Osteoblast (primary cell): ENCODE measurements around the gene ELMO1. TPM values are rescaled to one million over a fixed set of nuclear protein-coding genes. Genes with fewer than 3 reads are reported as not detected.

Experiments
- DNase-seq: peaks from one replicate; pipeline ENCODE4 v3.0.0; 2011; ENCODE audit warnings: low spot score, mixed read lengths; ENCODE audit not compliant: insufficient read length; ENCODE audit errors: missing footprints
- H2AFZ ChIP-seq: 2 replicates; pipeline ENCODE4 v1.6.0; 2011; ENCODE audit warnings: mild to moderate bottlenecking, low read length
- H3K27ac ChIP-seq: 2 replicates; pipeline ENCODE4 v1.5.1; 2011; ENCODE audit warnings: mild to moderate bottlenecking, low read depth, low read length, moderate library complexity
- H3K27me3 ChIP-seq: 2 replicates; pipeline ENCODE4 v1.6.0; 2012; ENCODE audit warnings: mild to moderate bottlenecking, control low read depth, inconsistent platforms, low read length, moderate library complexity; ENCODE audit not compliant: insufficient read depth
- H3K36me3 ChIP-seq: 2 replicates; pipeline ENCODE4 v1.5.1; 2011; ENCODE audit warnings: mild to moderate bottlenecking, low read length, control low read depth, moderate library complexity; ENCODE audit not compliant: insufficient read depth
- H3K4me1 ChIP-seq: 2 replicates; pipeline ENCODE4 v1.5.1; 2011; ENCODE audit warnings: mild to moderate bottlenecking, low read length, control low read depth, moderate library complexity; ENCODE audit not compliant: insufficient read depth
- H3K4me2 ChIP-seq: 2 replicates; pipeline ENCODE4 v1.6.0; 2011; ENCODE audit warnings: mild to moderate bottlenecking, low read length; ENCODE audit not compliant: insufficient read depth
- H3K4me3 ChIP-seq: fragments of 200-600 bp; sonication (generic); 3 replicates; pipeline ENCODE4 v1.5.1; 2012; ENCODE audit warnings: mild to moderate bottlenecking, low read length, inconsistent platforms; ENCODE audit not compliant: insufficient read depth
- H3K79me2 ChIP-seq: 2 replicates; pipeline ENCODE4 v1.6.0; 2012; ENCODE audit warnings: mild to moderate bottlenecking, low read length, control low read depth, inconsistent platforms; ENCODE audit not compliant: insufficient read depth
- H3K9me3 ChIP-seq: 2 replicates; pipeline ENCODE4 v1.5.1; 2011; ENCODE audit warnings: low read depth, low read length, control low read depth
- H4K20me1 ChIP-seq: 2 replicates; pipeline ENCODE4 v1.6.0; 2012; ENCODE audit warnings: mild to moderate bottlenecking, low read length, control low read depth; ENCODE audit not compliant: insufficient read depth
- CTCF ChIP-seq: IDR thresholded peaks from 2 replicates; pipeline ENCODE4 v1.5.1; 2011; ENCODE audit warnings: mild to moderate bottlenecking, low read depth, low read length, moderate library complexity; ENCODE audit errors: extremely low read depth
- total RNA-seq: library from RNA; depleted of rRNA; stranded (reverse); fragments of >200 nt; gene quantifications from 2 replicates; pipeline ENCODE4 v1.2.3, GENCODE V29; 2012

Gene ELMO1
- total RNA-seq, 1 donor: 2.2 TPM

- Histone ChIP-seq H3K79me2 (no peaks in the 10 kb centered on the region), H3K9me3 (peaks cover 2% of the 10 kb centered on the region), H3K4me1 (no peaks in the 10 kb centered on the region), H3K36me3 (no peaks in the 10 kb centered on the region), H3K4me2 (no peak overlapping the region), H3K4me3 (no peak overlapping the region), H4K20me1 (no peaks in the 10 kb centered on the region), H3K27ac (no peak overlapping the region), H3K27me3 (no peaks in the 10 kb centered on the region), H2AFZ (no peak overlapping the region)
- TF ChIP-seq CTCF: no peak
- no peak for DNase-seq
Measured at GRCh38 chr7:37482505-37482904, 33.8 kb upstream of the ELMO1 start.

- Histone ChIP-seq H3K9me3 (peaks cover 2% of the 10 kb centered on the region), H3K4me2 (no peak overlapping the region), H3K4me1 (no peaks in the 10 kb centered on the region), H3K79me2 (no peaks in the 10 kb centered on the region), H3K27ac (no peak overlapping the region), H2AFZ (no peak overlapping the region), H4K20me1 (no peaks in the 10 kb centered on the region), H3K27me3 (no peaks in the 10 kb centered on the region), H3K4me3 (no peak overlapping the region), H3K36me3 (no peaks in the 10 kb centered on the region)
- TF ChIP-seq CTCF: no peak
- DNase-seq: no peak
Measured at GRCh38 chr7:37481722-37482288, 33.1 kb upstream of the ELMO1 start.

- no peaks in the 10 kb centered on the region for H3K79me2 ChIP-seq
- H3K4me2 ChIP-seq: no peak overlapping the region
- DNase-seq: no peak
- no peaks in the 10 kb centered on the region for H3K36me3 ChIP-seq
- no peaks in the 10 kb centered on the region for H3K4me1 ChIP-seq
- H3K27ac ChIP-seq: no peak overlapping the region
- peaks cover 2% of the 10 kb centered on the region for H3K9me3 ChIP-seq
- H2AFZ ChIP-seq: no peak overlapping the region
- no peaks in the 10 kb centered on the region for H3K27me3 ChIP-seq
- no peaks in the 10 kb centered on the region for H4K20me1 ChIP-seq
- no peak overlapping the region for H3K4me3 ChIP-seq
- TF ChIP-seq CTCF: no peak
Measured at GRCh38 chr7:37481154-37481553, 32.5 kb upstream of the ELMO1 start.

GRCh38 chr7:37480041-37481031 lies 31.7 kb upstream of the ELMO1 start:
- Histone ChIP-seq H3K9me3 (no peaks in the 10 kb centered on the region), H3K27me3 (no peaks in the 10 kb centered on the region), H3K36me3 (no peaks in the 10 kb centered on the region), H3K27ac (no peak overlapping the region), H3K4me3 (no peak overlapping the region), H3K4me2 (no peak overlapping the region), H4K20me1 (no peaks in the 10 kb centered on the region), H3K4me1 (no peaks in the 10 kb centered on the region), H3K79me2 (no peaks in the 10 kb centered on the region), H2AFZ (no peak overlapping the region)
- no peak for DNase-seq
- TF ChIP-seq CTCF: no peak
